HG03439 (cell line): Measurements from ENCODE around the gene RTN4R.
"Not testable (repeated sequence)": the region's sequence is repeated elsewhere in the genome, so short reads cannot be mapped to it uniquely, and the experiment has no call there.

Source experiments
- ATAC-seq: cut with Tn5 transposase; IDR thresholded peaks from one replicate; pipeline ENCODE4 v1.9.1; 2021; ENCODE audit warnings: mild to moderate bottlenecking, moderate library complexity; ENCODE audit not compliant: unreplicated experiment

Gene RTN4R

DNA sequence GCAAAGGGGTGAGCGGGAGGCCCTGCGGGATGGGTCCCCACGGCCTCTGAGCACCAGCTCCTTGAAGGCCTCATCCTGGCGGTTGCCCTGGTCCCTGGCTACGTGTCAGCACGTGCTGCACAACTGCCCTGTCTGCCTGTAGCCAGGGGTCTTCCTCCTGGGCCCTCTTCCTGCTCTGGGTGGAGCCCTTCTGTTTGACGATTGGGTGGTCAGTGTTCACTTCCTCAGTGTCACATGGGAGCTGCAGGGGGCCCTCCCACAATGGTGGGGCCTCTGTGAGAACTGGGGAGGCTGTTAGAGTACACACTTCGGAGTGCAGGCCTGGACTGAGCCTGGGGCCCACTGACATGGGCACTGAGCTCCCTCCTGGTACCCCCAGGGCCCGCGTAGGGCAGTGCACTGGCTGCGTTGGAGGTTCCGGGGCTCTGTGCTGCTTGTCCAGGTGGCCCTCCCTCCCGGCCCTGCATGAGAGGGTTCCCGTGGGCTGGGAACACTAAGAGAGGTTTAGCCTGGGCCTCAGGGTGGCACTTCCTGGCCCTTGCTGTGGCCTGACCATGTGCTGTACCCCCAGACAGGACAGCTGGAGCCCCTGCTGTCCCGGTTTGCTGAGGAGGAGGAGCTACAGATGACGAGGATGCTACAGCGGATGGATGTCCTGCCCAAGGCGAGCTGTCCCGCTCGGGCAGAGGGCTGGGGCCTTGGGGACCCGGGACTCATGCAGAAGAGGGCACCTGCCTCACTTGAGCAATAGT lies 38.0 kb upstream of the RTN4R start:
- no peak for ATAC-seq

- not testable (repeated sequence) for ATAC-seq
Measured at GRCh38 chr22:20305230-20305893, 37.2 kb upstream of the RTN4R start.

- no peak for ATAC-seq
Measured at GRCh38 chr22:20304646-20305045, 36.5 kb upstream of the RTN4R start.

GRCh38 chr22:20303229-20303534 lies 35.1 kb upstream of the RTN4R start:
- not testable (repeated sequence) for ATAC-seq

DNA sequence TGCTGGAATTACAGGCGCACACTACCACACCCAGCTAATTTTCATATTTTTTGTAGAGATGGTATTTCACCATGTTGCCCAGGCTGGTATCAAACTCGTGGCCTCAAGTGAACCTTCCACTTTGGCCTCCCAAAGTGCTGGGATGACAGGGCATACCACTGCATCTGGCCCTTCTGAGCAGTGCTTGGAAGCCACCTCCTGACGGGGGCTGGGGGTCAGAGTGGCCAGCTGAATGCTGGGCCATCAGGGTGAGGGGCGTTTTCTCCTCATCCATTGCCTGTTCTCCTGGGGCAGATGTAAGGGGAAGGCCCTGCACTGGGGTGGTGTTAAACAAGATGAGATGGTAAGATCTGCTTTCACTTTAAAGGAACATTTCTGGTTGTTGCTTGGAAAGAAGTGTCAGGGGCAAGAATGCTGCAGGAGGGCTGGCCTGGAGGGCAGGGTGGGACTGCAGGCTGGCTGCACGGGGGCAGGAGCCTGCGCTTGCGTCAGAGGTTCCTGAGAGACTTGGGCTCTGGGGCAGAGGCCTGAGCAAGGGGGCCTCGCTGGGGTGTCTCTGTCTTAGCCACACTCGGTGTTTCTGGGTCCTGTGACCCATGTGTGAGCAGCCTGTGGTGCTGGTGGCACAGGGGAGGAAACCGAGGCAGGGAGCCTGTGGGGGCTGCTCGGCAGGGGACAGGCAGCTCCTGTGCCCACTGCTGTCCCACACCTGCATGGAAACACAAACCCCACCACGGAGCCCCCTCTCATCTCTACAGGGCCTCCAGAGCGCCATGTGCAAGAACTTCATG lies 34.5 kb upstream of the RTN4R start:
- ATAC-seq, result no peak

GRCh38 chr22:20299746-20300136 lies 31.6 kb upstream of the RTN4R start:
- ATAC-seq, result peak; percentile 22

DNA sequence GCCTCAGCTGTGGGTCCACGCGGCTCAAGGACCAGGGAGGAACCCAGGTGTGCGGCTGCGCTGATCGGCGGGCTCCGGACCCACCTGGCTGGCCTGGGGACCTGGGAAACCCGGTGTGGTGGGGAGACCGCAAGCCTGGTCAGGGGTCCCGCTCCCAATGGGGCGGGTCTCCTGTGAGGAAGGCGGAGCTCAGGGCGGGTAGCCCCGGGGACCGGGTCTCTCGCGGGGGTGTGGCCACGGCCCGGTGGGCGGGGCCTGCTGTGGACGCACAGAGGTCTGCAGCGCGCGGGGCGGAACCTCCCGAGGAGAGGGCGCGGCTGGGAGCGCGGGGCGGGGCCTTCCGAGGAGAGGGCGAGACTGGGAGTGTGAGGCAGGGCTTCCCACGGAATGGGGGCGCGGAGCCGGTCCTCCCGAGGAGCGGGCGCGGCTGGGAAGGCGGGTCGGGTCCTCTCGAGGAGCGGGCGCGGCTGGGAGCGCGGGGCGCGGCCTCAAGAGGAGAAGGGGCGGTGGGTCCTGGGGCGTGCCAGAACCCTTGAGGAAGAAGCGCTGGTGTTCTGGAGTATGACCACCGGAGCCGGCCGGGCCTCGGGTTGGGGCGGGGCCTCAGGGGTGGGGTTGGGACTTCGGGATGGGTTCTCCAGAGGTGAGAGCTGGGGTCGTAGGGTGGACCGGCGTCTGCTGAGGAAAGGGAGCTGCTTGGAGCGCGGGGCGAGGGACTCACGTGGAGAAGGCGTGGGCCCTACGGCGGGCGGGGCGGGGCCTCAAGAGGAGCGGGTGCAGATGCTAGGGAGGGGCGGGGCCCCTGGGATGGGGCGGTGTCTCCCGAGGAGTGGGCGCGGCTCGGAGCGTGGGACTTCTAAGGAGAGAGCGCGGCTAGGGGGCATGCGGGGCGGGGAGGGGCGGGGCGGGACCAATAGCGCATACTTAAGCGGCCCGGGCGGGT lies 31.0 kb upstream of the RTN4R start:
- ATAC-seq, result peak; percentile 58

DNA sequence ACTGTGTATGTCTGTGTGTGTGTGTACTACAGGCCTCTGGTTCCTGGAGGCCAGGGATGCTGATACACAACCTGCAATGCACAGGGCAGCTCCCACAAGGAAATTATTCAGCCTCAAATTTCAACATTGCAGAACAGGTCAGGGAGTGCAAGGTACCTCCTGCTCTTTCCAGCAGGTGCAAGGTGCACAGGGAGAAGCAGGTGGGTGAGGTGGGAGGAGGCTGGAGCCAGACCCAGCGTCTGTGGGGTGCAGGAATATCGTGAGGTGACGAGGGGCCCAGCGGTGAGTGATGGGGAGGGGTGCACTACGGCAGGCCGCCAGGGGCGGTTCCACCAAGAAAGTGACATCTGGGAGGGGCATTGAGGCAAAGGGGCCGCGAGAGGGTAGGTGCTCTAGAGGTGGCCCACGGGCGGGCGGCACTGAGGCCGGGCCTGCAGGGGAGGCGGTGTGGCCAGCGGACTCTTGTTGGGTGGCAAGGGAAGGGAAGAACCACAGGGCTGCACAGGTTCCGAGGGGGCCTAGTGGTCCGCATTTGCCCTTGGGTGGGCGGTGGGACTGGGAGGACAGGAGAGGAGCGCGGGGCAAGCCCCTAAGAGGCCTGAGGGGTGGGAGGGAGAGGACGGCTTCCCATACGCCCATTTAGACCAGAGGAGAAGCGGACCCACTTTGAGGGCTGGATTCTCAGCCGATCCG lies 30.1 kb upstream of the RTN4R start:
- ATAC-seq, result no peak

DNA sequence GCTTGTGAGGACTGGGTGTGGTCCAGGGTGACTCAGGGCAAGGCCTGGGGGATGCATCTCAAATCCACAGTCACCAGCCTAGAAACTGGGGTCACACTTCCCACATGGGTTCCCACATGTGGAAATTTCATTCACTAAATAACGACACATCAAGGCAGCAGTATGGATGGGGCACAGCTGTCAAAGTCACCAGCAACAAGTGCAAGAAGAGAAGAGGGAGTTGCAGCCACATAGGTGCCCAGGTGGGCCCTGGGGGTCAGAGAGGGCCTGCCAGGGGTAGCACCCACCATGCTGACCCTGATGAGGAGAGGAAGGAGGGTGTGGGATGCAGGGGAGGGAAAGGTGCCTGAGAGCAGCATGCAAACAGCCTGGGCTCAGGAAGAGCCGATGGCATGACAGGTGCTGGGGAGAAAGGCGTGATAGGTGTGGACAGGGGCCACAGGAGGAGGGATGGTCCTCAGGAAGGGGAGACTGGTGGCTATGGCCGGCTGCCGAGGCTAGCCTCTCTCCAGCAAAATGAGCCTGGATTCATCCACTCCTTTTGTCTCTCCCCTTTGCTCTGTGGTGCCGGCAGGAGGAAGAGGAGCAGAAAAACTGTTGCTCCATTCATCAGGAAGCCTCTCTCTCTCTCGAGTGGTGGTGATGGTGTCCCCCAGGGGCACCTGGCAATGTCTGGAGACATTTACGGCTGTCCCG lies 29.4 kb upstream of the RTN4R start:
- ATAC-seq, result no peak

DNA sequence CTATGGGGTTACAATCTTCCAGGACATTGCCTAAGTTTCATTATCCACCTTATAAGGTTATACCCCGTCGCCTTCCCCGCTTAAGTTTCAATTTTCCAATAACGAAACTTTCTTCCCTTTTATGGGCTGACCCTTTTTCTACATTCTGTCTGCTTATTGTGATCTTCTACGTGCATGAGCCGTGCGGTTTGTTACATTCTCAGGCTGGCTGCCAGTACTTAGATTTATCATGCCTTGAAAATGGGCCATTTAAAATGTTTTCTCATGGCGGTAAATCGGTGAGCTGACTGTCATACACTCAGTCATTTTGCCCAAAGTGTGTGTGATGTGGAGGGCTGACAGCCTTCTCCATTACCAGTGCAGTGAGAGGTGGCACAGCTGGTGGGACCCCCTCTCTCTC lies 28.5 kb upstream of the RTN4R start:
- ATAC-seq, result no peak

- ATAC-seq, result no peak
Measured at GRCh38 chr22:20295262-20296064, 27.3 kb upstream of the RTN4R start.

DNA sequence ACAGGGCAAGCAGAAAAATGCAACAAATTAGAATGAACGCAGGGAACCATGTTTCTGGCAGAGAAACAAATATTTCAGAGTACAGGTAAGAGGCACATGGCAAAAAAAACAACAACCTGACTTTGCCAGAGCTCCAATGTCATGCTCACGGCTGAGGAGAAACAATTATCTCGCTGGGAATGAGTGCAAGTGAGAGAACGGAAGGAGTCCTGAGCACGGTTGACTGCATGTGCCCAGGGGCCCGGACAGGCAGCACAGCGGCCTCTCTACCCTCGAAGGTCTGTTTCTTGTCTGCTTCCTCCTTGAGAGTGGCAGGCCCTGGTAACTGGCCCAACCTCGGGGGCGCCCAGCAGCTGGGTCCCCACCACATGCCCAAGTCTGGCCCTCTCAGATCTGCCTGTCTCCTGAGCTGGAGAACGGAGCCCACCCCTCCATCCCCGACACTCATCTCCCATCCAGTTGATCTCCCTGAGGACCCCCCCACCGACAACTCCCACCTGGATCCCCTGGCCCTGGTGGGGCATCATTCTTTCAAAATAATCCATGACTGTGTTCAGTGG lies 24.6 kb upstream of the RTN4R start:
- ATAC-seq, result no peak

- no peak for ATAC-seq
Measured at GRCh38 chr22:20292108-20292507, 24.0 kb upstream of the RTN4R start.

GRCh38 chr22:20291604-20292063 lies 23.5 kb upstream of the RTN4R start:
- ATAC-seq, result no peak

- ATAC-seq, result no peak
Measured at GRCh38 chr22:20291249-20291586, 23.1 kb upstream of the RTN4R start.

- ATAC-seq, result no peak
Measured at GRCh38 chr22:20290578-20291248, 22.6 kb upstream of the RTN4R start.

- no peak for ATAC-seq
Measured at GRCh38 chr22:20290045-20290392, 21.9 kb upstream of the RTN4R start.
